Endothelial cell of umbilical vein (primary cell): Measurements from ENCODE around the gene UBR3. TPM values are rescaled to one million over a fixed set of nuclear protein-coding genes. Genes with fewer than 3 reads are reported as not detected.

ENCODE experiments used
- BruUV-seq: library from RNA; stranded (reverse); fragments of 400-500 nt; replicated peaks from 2 replicates; lab custom pipeline; 2021; lab: Mats Ljungman, UMichigan
- CTCF ChIA-PET: fragments of 300-600, 350-600 bp; sonication (Branson Sonifier 250); formaldehyde crosslinking; loops from one replicate; lab custom pipeline; 2021; ENCODE audit warnings: antibody characterized with exemption, inconsistent platforms; lab: Charles Lee
- POLR2A ChIA-PET: fragments of 300-600, 350-600 bp; sonication (Branson Sonifier 250); formaldehyde crosslinking; loops from one replicate; lab custom pipeline; 2021; ENCODE audit warnings: antibody characterized with exemption, inconsistent platforms; lab: Charles Lee
- DNase-seq: peaks from one replicate; pipeline ENCODE4 v3.0.0-alpha.2; 2011; ENCODE audit warnings: low read depth, low spot score
- FAIRE-seq: peaks from 2 replicates; lab custom pipeline; 2011; peaks lifted over from hg19 to GRCh38; lab: Jason Lieb, UNC
- H2AFZ ChIP-seq: 2 replicates; pipeline ENCODE4 v1.6.0; 2012; ENCODE audit warnings: low read depth, low read length, control low read depth, inconsistent platforms
- H3K27ac ChIP-seq: 2 replicates; pipeline ENCODE4 v1.5.1; 2011; ENCODE audit warnings: low read depth, mild to moderate bottlenecking, control low read depth, low read length, moderate library complexity; ENCODE audit not compliant: insufficient read depth
- H3K27me3 ChIP-seq, 2 experiments: 2 replicates each; pipeline versions ENCODE4 v1.6.0 to v1.6.1; 2011; ENCODE audit warnings: low read length in 2 of 2, mixed read lengths in 1 of 2; ENCODE audit not compliant: control insufficient read depth in 2 of 2, insufficient read depth in 2 of 2
- H3K36me3 ChIP-seq, 2 experiments: 2 replicates in 1 of 2; 3 replicates in 1 of 2; pipeline ENCODE4 v1.5.1; 2011; ENCODE audit warnings: low read length in 2 of 2, mild to moderate bottlenecking in 1 of 2, moderate library complexity in 1 of 2; ENCODE audit not compliant: control insufficient read depth in 2 of 2, insufficient read depth in 2 of 2; ENCODE audit errors: extremely low read depth in 1 of 2
- H3K4me1 ChIP-seq: 3 replicates; pipeline ENCODE4 v1.5.1; 2011; ENCODE audit warnings: mild to moderate bottlenecking, low read length; ENCODE audit not compliant: control insufficient read depth, insufficient read depth; ENCODE audit errors: extremely low read depth
- H3K4me2 ChIP-seq: 2 replicates; pipeline ENCODE4 v1.6.1; 2011; ENCODE audit warnings: low read length, control low read depth, mixed read lengths; ENCODE audit not compliant: insufficient read depth
- H3K4me3 ChIP-seq, 3 experiments: fragments of 200-600 bp in 1 of 3; sonication (generic), shearing (Covaris generic) in 1 of 3; replicated peaks in 1 of 3; 2 replicates each; pipeline ENCODE4 v1.5.1; 2011 to 2016; ENCODE audit warnings: control low read depth in 3 of 3, low read length in 3 of 3, mild to moderate bottlenecking in 2 of 3, inconsistent platforms in 1 of 3, low read depth in 1 of 3, moderate library complexity in 1 of 3; ENCODE audit not compliant: insufficient read depth in 1 of 3
- H3K79me2 ChIP-seq: 2 replicates; pipeline ENCODE4 v1.6.0; 2012; ENCODE audit warnings: low read length, inconsistent platforms; ENCODE audit not compliant: control insufficient read depth, insufficient read depth
- H3K9ac ChIP-seq: replicated peaks from 2 replicates; pipeline ENCODE3; 2011; ENCODE audit warnings: low read length, control low read depth; ENCODE audit not compliant: insufficient read depth; ENCODE audit errors: extremely low read depth
- H3K9me1 ChIP-seq: replicated peaks from 3 replicates; pipeline ENCODE4 v1.6.0; 2011; ENCODE audit warnings: mild to moderate bottlenecking, low read length; ENCODE audit not compliant: control insufficient read depth, insufficient read depth; ENCODE audit errors: extremely low read depth
- H3K9me3 ChIP-seq: replicated peaks from 2 replicates; pipeline ENCODE4 v1.5.1; 2012; ENCODE audit warnings: low read length, inconsistent platforms; ENCODE audit not compliant: control insufficient read depth, insufficient read depth
- H4K20me1 ChIP-seq: replicated peaks from 2 replicates; pipeline ENCODE3; 2011; ENCODE audit warnings: mild to moderate bottlenecking, low read length; ENCODE audit not compliant: control insufficient read depth, insufficient read depth; ENCODE audit errors: extremely low read depth
- EZH2 ChIP-seq: IDR thresholded peaks from 2 replicates; pipeline ENCODE4 v1.6.1; 2012; ENCODE audit warnings: borderline replicate concordance, low read depth, mild to moderate bottlenecking, moderate library complexity, low read length, inconsistent platforms; ENCODE audit not compliant: severe bottlenecking
- FOS ChIP-seq: IDR thresholded peaks from 2 replicates; pipeline ENCODE4 v1.6.1; 2011; ENCODE audit warnings: mild to moderate bottlenecking, low read length, moderate library complexity, borderline replicate concordance; ENCODE audit not compliant: insufficient read depth
- GATA2 ChIP-seq: IDR thresholded peaks from 2 replicates; pipeline ENCODE4 v1.7.0; 2011; ENCODE audit warnings: low read depth, mild to moderate bottlenecking, moderate library complexity, mixed read lengths, low read length; ENCODE audit not compliant: insufficient read length, insufficient read depth
- JUN ChIP-seq: IDR thresholded peaks from 2 replicates; pipeline ENCODE4 v1.6.1; 2011; ENCODE audit warnings: borderline replicate concordance, low read depth; ENCODE audit not compliant: insufficient read length, insufficient read depth
- MYC ChIP-seq: IDR thresholded peaks from one replicate; pipeline ENCODE4 v1.6.1; 2011; ENCODE audit warnings: mild to moderate bottlenecking, low read depth, low read length
- POLR2A ChIP-seq: IDR thresholded peaks from 2 replicates; pipeline ENCODE4 v1.6.1; 2012; ENCODE audit warnings: low read depth, mild to moderate bottlenecking, control low read depth, low read length
- POLR2AphosphoS5 ChIP-seq: IDR thresholded peaks from 2 replicates; pipeline ENCODE4 v1.6.1; 2012; ENCODE audit warnings: low read depth, mild to moderate bottlenecking, control low read depth, low read length, moderate library complexity; ENCODE audit not compliant: insufficient read depth
- dilution Hi-C: fragments of 300-500 bp; cut with MboI; formaldehyde crosslinking; loops from one replicate; pipeline ENCODE4 v1.15.0; 2019; ENCODE audit warnings: low sequenced_read_pairs; ENCODE audit not compliant: extremely low pct_ligation_motif_present
- intact Hi-C: fragments of 100-400 bp; cut with micrococcal nuclease; formaldehyde crosslinking; loops from one replicate; pipeline ENCODE4 v1.10.0; 2022
- polyA plus RNA-seq, 4 experiments: library from polyadenylated mRNA; depleted of rRNA in 3 of 4; stranded (reverse) in 3 of 4; unstranded in 1 of 4; fragments of >200 nt; gene quantifications; 2 replicates each; pipeline versions ENCODE4 v1.2.1 to v1.2.3, GENCODE V29; 2011 to 2012; ENCODE audit warnings: missing spikeins in 1 of 4
- total RNA-seq: library from RNA; stranded (reverse); gene quantifications from 2 replicates; pipeline ENCODE4 v1.2.3, GENCODE V29; 2021
- TF ChIP-seq, protein P1 (sequence below): IDR thresholded peaks from 2 replicates; pipeline ENCODE4 v1.6.1; 2011; ENCODE audit not compliant: insufficient read depth, insufficient read length
- TF ChIP-seq, protein P2 (sequence below), 2 donors: IDR thresholded peaks; 1 replicate in 1 of 2; 2 replicates in 1 of 2; pipeline ENCODE4 v1.5.1; 2011; ENCODE audit warnings: low read length in 2 of 2, mild to moderate bottlenecking in 2 of 2, moderate library complexity in 2 of 2, control low read depth in 1 of 2, inconsistent platforms in 1 of 2, low read depth in 1 of 2; ENCODE audit not compliant: insufficient read depth in 1 of 2; ENCODE audit errors: extremely low read depth in 1 of 2

UBR3 gene
- total and polyA plus RNA-seq, 2 donors (not counting 3 experiments of a cell fraction or from before 2014, with no cell fraction given): 5.3 to 27.5 TPM

DNA sequence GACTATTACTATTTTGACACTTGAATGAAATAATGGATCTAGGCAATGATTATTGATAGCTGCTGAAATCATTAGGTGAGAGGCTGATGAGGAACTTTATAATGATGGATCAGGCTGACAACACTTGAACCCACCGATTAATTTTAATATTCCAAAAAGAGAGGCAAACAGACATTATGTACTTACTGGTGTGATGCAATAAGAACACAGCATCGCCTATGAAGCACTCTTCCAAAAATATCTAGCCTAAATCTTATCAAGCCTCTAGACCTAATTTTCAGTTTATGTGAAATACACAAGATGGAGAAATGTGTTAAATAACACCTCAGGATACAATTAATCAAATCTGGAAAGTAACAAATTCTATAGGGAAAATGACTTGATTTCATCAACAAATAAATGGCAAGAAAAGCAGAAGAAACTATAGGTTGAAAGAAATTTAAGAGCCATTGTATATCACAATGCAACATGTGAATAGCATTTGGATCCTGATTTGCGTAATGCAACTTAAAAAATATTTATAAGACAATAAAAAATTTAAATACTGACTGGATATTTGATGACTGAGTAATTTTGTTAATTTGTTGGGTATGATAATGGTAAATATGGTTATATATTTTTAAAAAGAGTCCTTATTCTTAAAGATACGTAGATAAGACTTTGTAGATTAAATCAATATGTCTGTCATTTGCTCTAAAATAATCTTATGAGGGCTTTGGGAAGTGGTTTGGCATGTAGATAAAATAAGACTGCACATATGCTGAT is 45.8 kb upstream of the UBR3 start:
- no TSS peak for BruUV-seq
- no peak for TF ChIP-seq GATA2
- TF ChIP-seq FOS: no peak
- no peak for TF ChIP-seq POLR2A
- TF ChIP-seq EZH2: no peak
- TF ChIP-seq, protein P1, sequence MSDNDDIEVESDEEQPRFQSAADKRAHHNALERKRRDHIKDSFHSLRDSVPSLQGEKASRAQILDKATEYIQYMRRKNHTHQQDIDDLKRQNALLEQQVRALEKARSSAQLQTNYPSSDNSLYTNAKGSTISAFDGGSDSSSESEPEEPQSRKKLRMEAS: no peak
- no peak for TF ChIP-seq POLR2AphosphoS5
- no peaks in the 10 kb centered on the region for H3K27me3 ChIP-seq
- no peak overlapping the region for H2AFZ ChIP-seq
- H3K9me3 ChIP-seq: no peaks in the 10 kb centered on the region
- intact Hi-C loops: loop anchor here (1.0 kb wide), 1 partner anchor 9 kb away; no protein-coding TSS in a partner anchor
- DNase-seq: no peak
- no peaks in the 10 kb centered on the region for H3K79me2 ChIP-seq
- H3K4me2 ChIP-seq: no peak overlapping the region
- H3K4me1 ChIP-seq: no peaks in the 10 kb centered on the region
- ChIA-PET CTCF (no interaction called here), POLR2A (no interaction called here)
- no peak overlapping the region for H3K9ac ChIP-seq
- no peak for FAIRE-seq
- dilution Hi-C loops: no loop called here
- H4K20me1 ChIP-seq: no peaks in the 10 kb centered on the region
- no peak overlapping the region for H3K4me3 ChIP-seq
- H3K36me3 ChIP-seq: no peaks in the 10 kb centered on the region
- no peak overlapping the region for H3K27ac ChIP-seq
- no peaks in the 10 kb centered on the region for H3K9me1 ChIP-seq

DNA sequence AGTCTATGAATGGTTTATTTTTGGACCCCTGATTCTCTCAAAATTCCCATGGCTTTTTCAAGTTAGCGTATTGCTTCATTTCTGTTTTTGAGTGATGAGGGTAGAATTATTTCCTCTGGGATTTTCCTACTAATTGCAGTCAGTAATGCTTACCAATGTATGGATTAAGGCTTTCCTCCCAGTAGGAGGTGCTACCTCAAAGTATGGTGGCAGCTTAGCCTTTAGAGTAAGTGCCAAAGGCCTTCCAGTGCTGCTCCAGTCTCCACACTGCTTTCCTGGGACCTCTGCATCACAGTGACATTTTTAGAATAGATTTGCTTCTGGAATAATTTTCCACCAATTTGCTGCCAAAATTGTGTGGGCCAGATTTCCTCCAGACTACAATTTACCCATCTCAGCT is 44.7 kb upstream of the UBR3 start:
- Histone ChIP-seq H3K9me3 (no peaks in the 10 kb centered on the region), H3K27me3 (no peaks in the 10 kb centered on the region), H3K9me1 (no peaks in the 10 kb centered on the region), H2AFZ (no peak overlapping the region), H3K4me3 (no peak overlapping the region), H3K4me2 (no peak overlapping the region), H3K79me2 (no peaks in the 10 kb centered on the region), H3K27ac (no peak overlapping the region), H3K36me3 (no peaks in the 10 kb centered on the region), H3K9ac (no peak overlapping the region), H3K4me1 (no peaks in the 10 kb centered on the region), H4K20me1 (no peaks in the 10 kb centered on the region)
- intact Hi-C loops (no loop called here), dilution Hi-C loops (no loop called here)
- BruUV-seq: no TSS peak
- TF ChIP-seq POLR2A: no peak
- TF ChIP-seq, protein P2, sequence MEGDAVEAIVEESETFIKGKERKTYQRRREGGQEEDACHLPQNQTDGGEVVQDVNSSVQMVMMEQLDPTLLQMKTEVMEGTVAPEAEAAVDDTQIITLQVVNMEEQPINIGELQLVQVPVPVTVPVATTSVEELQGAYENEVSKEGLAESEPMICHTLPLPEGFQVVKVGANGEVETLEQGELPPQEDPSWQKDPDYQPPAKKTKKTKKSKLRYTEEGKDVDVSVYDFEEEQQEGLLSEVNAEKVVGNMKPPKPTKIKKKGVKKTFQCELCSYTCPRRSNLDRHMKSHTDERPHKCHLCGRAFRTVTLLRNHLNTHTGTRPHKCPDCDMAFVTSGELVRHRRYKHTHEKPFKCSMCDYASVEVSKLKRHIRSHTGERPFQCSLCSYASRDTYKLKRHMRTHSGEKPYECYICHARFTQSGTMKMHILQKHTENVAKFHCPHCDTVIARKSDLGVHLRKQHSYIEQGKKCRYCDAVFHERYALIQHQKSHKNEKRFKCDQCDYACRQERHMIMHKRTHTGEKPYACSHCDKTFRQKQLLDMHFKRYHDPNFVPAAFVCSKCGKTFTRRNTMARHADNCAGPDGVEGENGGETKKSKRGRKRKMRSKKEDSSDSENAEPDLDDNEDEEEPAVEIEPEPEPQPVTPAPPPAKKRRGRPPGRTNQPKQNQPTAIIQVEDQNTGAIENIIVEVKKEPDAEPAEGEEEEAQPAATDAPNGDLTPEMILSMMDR (IDR thresholded peaks at IDR 0.05; ENCODE audit: extremely low read depth in 1 of 2, insufficient read depth in 1 of 2, low read depth in 1 of 2, low read length in 2 of 2): no peak
- no peak for TF ChIP-seq EZH2
- no peak for TF ChIP-seq GATA2
- no peak for TF ChIP-seq MYC
- no peak for TF ChIP-seq FOS
- TF ChIP-seq, protein P1: no peak
- no peak for TF ChIP-seq JUN
- TF ChIP-seq POLR2AphosphoS5: no peak
- FAIRE-seq (no peak), DNase-seq (no peak)
- POLR2A ChIA-PET: no interaction called here
- CTCF ChIA-PET: no interaction called here
